Activated B cell treated with CpG ODN at 0.5 μM for 24 hours (primary cell): ENCODE measurements around the gene EGFLAM. TPM values are rescaled to one million over a fixed set of nuclear protein-coding genes. Genes with fewer than 3 reads are reported as not detected.
A peak's percentile ranks its signal among the peaks of the same experiment; 100 is the strongest.

Source experiments
- ATAC-seq: fragments of 200-7000 bp; cut with Tn5 transposase; one replicate; pipeline ENCODE4 v1.10.0; 2021; ENCODE audit warnings: low read depth, mild to moderate bottlenecking, moderate library complexity
- CTCF ChIA-PET: fragments of 350-600 bp; sonication (Branson Sonifier 250); formaldehyde crosslinking; loops from one replicate; lab custom pipeline; 2021; ENCODE audit warnings: antibody characterized with exemption; lab: Charles Lee
- POLR2A ChIA-PET: fragments of 350-600 bp; sonication (Branson Sonifier 250); formaldehyde crosslinking; loops from one replicate; lab custom pipeline; 2021; ENCODE audit warnings: antibody characterized with exemption; lab: Charles Lee
- DNase-seq: peaks from one replicate; pipeline ENCODE4 v3.0.0; 2022
- H3K27ac Mint-ChIP-seq: one replicate; pipeline ENCODE4 v1.8.0; 2020; ENCODE audit warnings: mixed read lengths
- H3K27me3 Mint-ChIP-seq: one replicate; pipeline ENCODE4 v1.8.0; 2021; ENCODE audit warnings: mixed read lengths
- H3K36me3 Mint-ChIP-seq: one replicate; pipeline ENCODE4 v1.8.0; 2021; ENCODE audit warnings: low read depth, mixed read lengths
- H3K4me1 Mint-ChIP-seq: one replicate; pipeline ENCODE4 v1.8.0; 2021; ENCODE audit warnings: mixed read lengths
- H3K4me3 Mint-ChIP-seq: one replicate; pipeline ENCODE4 v1.8.0; 2020; ENCODE audit warnings: mild to moderate bottlenecking, mixed read lengths
- H3K9me3 Mint-ChIP-seq: one replicate; pipeline ENCODE4 v1.8.0; 2020; ENCODE audit warnings: mixed read lengths
- CTCF ChIP-seq: fragments of 200-600 bp; IDR thresholded peaks from one replicate; pipeline ENCODE4 v1.8.0; 2022; ENCODE audit warnings: antibody characterized with exemption, mild to moderate bottlenecking
- intact Hi-C: fragments of 100-400 bp; cut with micrococcal nuclease; formaldehyde crosslinking; loops from one replicate; pipeline ENCODE4 v1.15.1; 2024
- total RNA-seq: library from RNA; stranded (reverse); gene quantifications from 2 replicates; pipeline ENCODE4 v1.2.3, GENCODE V29; 2022

Gene EGFLAM
- total RNA-seq, 1 donor from 2014 or later = not detected

GRCh38 chr5:38382898-38383297 is 124.5 kb downstream of the EGFLAM start:
- Mint-ChIP-seq H3K4me3 (no peak overlapping the region), H3K9me3 (no peaks in the 10 kb centered on the region), H3K27me3 (peaks cover 20% of the 10 kb centered on the region), H3K4me1 (no peaks in the 10 kb centered on the region), H3K36me3 (no peaks in the 10 kb centered on the region), H3K27ac (no peak overlapping the region)
- DNase-seq (no peak), ATAC-seq (peak; percentile 34)
- intact Hi-C loops = loop anchor here (2.0 kb wide), 1 partner anchor 540 kb away; no protein-coding TSS in a partner anchor
- ChIA-PET CTCF (interaction anchor here (0.6 to 1.4 kb wide), 3 partner anchors 20 to 1416 kb away, joined by 3 to 4 read pairs (median 4); no protein-coding TSS in a partner anchor), POLR2A (no interaction called here)
- TF ChIP-seq CTCF = no peak

GRCh38 chr5:38383701-38384100 is 125.3 kb downstream of the EGFLAM start:
- no peak for TF ChIP-seq CTCF
- H3K4me3 Mint-ChIP-seq = no peak overlapping the region
- H3K27me3 Mint-ChIP-seq = peaks cover 13% of the 10 kb centered on the region
- DNase-seq (no peak), ATAC-seq (no peak)
- no peaks in the 10 kb centered on the region for H3K9me3 Mint-ChIP-seq
- H3K36me3 Mint-ChIP-seq = no peaks in the 10 kb centered on the region
- ChIA-PET POLR2A (no interaction called here), CTCF (interaction anchor here (1.4 kb wide), 1 partner anchor 21 kb away, joined by 4 read pairs; no protein-coding TSS in a partner anchor)
- intact Hi-C loops = loop anchor here (2.0 kb wide), 1 partner anchor 539 kb away; no protein-coding TSS in a partner anchor
- no peaks in the 10 kb centered on the region for H3K4me1 Mint-ChIP-seq
- no peak overlapping the region for H3K27ac Mint-ChIP-seq

- CTCF ChIA-PET = no interaction called here
Observed at GRCh38 chr5:38384396-38384795, 126.0 kb downstream of the EGFLAM start.

GRCh38 chr5:38387161-38387560 is 128.8 kb downstream of the EGFLAM start:
- Mint-ChIP-seq H3K9me3 (no peaks in the 10 kb centered on the region), H3K4me1 (no peaks in the 10 kb centered on the region), H3K27ac (no peak overlapping the region), H3K4me3 (no peak overlapping the region), H3K36me3 (no peaks in the 10 kb centered on the region), H3K27me3 (no peaks in the 10 kb centered on the region)
- ATAC-seq = no peak
- DNase-seq = no peak
- POLR2A ChIA-PET = no interaction called here
- intact Hi-C loops = no loop called here
- TF ChIP-seq CTCF = no peak
- CTCF ChIA-PET = no interaction called here

More at GRCh38 chr5:38384396-38384795, 126.0 kb downstream of the EGFLAM start:
- POLR2A ChIA-PET = no interaction called here
- intact Hi-C loops = no loop called here
- ATAC-seq (no peak), DNase-seq (no peak)
- Mint-ChIP-seq H3K4me1 (no peaks in the 10 kb centered on the region), H3K36me3 (no peaks in the 10 kb centered on the region), H3K9me3 (no peaks in the 10 kb centered on the region), H3K27ac (no peak overlapping the region), H3K27me3 (peaks cover 8% of the 10 kb centered on the region), H3K4me3 (no peak overlapping the region)
- TF ChIP-seq CTCF = no peak

- Mint-ChIP-seq H3K36me3 (no peaks in the 10 kb centered on the region), H3K9me3 (no peaks in the 10 kb centered on the region), H3K27me3 (peaks cover 9% of the 10 kb centered on the region), H3K4me3 (no peak overlapping the region), H3K27ac (no peak overlapping the region), H3K4me1 (no peaks in the 10 kb centered on the region)
- DNase-seq (no peak), ATAC-seq (no peak)
- TF ChIP-seq CTCF = no peak
- CTCF ChIA-PET = no interaction called here
- POLR2A ChIA-PET = interaction anchor here (0.7 kb wide), 1 partner anchor 115 kb away, joined by 3 read pairs; no protein-coding TSS in a partner anchor
- intact Hi-C loops = no loop called here
Observed at GRCh38 chr5:38393636-38394035, 135.3 kb downstream of the EGFLAM start.
